Spinal cord (tissue), 10 donors: Measurements from ENCODE around the gene NLRC5. TPM values are rescaled to one million over a fixed set of nuclear protein-coding genes. Genes with fewer than 3 reads are reported as not detected.

Source experiments
- DNase-seq, 6 donors: peaks; one replicate each; pipeline versions ENCODE4 v3.0.0 to v3.0.0-alpha.2; 2013 to 2015; ENCODE audit warnings: low spot score in 6 of 6, low read depth in 4 of 6
- H3K27ac ChIP-seq: one replicate; pipeline ENCODE4 v1.5.1; 2013; ENCODE audit warnings: low read depth, low read length, control low read depth
- H3K27me3 ChIP-seq: one replicate; pipeline ENCODE4 v1.6.1; 2013; ENCODE audit warnings: low read length; ENCODE audit not compliant: control insufficient read depth, insufficient read depth
- H3K36me3 ChIP-seq: one replicate; pipeline ENCODE4 v1.6.1; 2013; ENCODE audit warnings: low read length; ENCODE audit not compliant: control insufficient read depth, insufficient read depth
- H3K4me1 ChIP-seq: one replicate; pipeline ENCODE4 v1.6.1; 2013; ENCODE audit warnings: low read length; ENCODE audit not compliant: control insufficient read depth, insufficient read depth
- H3K4me3 ChIP-seq: one replicate; pipeline ENCODE4 v1.5.1; 2013; ENCODE audit warnings: low read depth, low read length, control low read depth
- H3K9me3 ChIP-seq: one replicate; pipeline ENCODE4 v1.6.1; 2013; ENCODE audit warnings: low read length; ENCODE audit not compliant: control insufficient read depth, insufficient read depth
- WGBS: methylation state at CpG from one replicate; pipeline ENCODE4 v1.1.5; 2013; ENCODE audit warnings: missing lambda C conversion rate; ENCODE audit not compliant: insufficient coverage; 5-methylcytosine and 5-hydroxymethylcytosine counted together
- polyA plus RNA-seq, 2 donors: library from polyadenylated mRNA; unstranded; fragments of 120-200 nt; gene quantifications; one replicate each; pipeline ENCODE4 v1.2.1, GENCODE V29; 2013; ENCODE audit not compliant: insufficient read length in 2 of 2
- total RNA-seq, 2 donors: library from RNA; depleted of rRNA in 1 of 2; stranded (reverse); fragments of 120-200 nt in 1 of 2; fragments of >200 nt in 1 of 2; gene quantifications; one replicate each; pipeline versions ENCODE4 v1.2.3 to v1.2.4, GENCODE V29; 2013 to 2014
- donor health status: healthy.

NLRC5 gene
- total and polyA plus RNA-seq, 4 donors, result 2.5 to 5.7 (median 4.8) TPM

GRCh38 chr16:57019746-57020145, 30.4 kb downstream of the NLRC5 start:
- Histone ChIP-seq H3K9me3 (peaks cover 2% of the 10 kb centered on the region), H3K36me3 (peaks cover 2% of the 10 kb centered on the region), H3K27me3 (no peaks in the 10 kb centered on the region), H3K4me3 (no peak overlapping the region), H3K4me1 (no peaks in the 10 kb centered on the region), H3K27ac (no peak overlapping the region)
- 38% methylated on average over 1 of the region's 2 CpGs for WGBS
- DNase-seq, result no peak

- no peak for DNase-seq
- H3K4me1 ChIP-seq, result no peaks in the 10 kb centered on the region
- H3K27ac ChIP-seq, result no peak overlapping the region
- 81% methylated on average over 6 of the region's 8 CpGs for WGBS
- H3K36me3 ChIP-seq, result peaks cover 2% of the 10 kb centered on the region
- no peaks in the 10 kb centered on the region for H3K9me3 ChIP-seq
- no peaks in the 10 kb centered on the region for H3K27me3 ChIP-seq
- H3K4me3 ChIP-seq, result no peak overlapping the region
Observed at GRCh38 chr16:57020651-57021050, 31.3 kb downstream of the NLRC5 start.

- no peak overlapping the region for H3K27ac ChIP-seq
- no peaks in the 10 kb centered on the region for H3K4me1 ChIP-seq
- no peak overlapping the region for H3K4me3 ChIP-seq
- no peaks in the 10 kb centered on the region for H3K9me3 ChIP-seq
- no peak for DNase-seq
- H3K27me3 ChIP-seq, result no peaks in the 10 kb centered on the region
- H3K36me3 ChIP-seq, result peaks cover 2% of the 10 kb centered on the region
- 92% methylated on average over 3 of the region's 6 CpGs for WGBS
Observed at GRCh38 chr16:57021757-57022156, 32.4 kb downstream of the NLRC5 start.

- H3K27ac ChIP-seq, result no peak overlapping the region
- H3K27me3 ChIP-seq, result no peaks in the 10 kb centered on the region
- no peak for DNase-seq
- H3K36me3 ChIP-seq, result peaks cover 2% of the 10 kb centered on the region
- H3K9me3 ChIP-seq, result no peaks in the 10 kb centered on the region
- H3K4me1 ChIP-seq, result no peaks in the 10 kb centered on the region
- 93% methylated on average over 7 of the region's 7 CpGs for WGBS
- no peak overlapping the region for H3K4me3 ChIP-seq
Observed at GRCh38 chr16:57022445-57022844, 33.1 kb downstream of the NLRC5 start.

- no peak for DNase-seq
- H3K4me3 ChIP-seq, result no peak overlapping the region
- 89% methylated on average over 7 of the region's 8 CpGs for WGBS
- H3K4me1 ChIP-seq, result no peaks in the 10 kb centered on the region
- peaks cover 2% of the 10 kb centered on the region for H3K36me3 ChIP-seq
- no peaks in the 10 kb centered on the region for H3K9me3 ChIP-seq
- H3K27me3 ChIP-seq, result no peaks in the 10 kb centered on the region
- H3K27ac ChIP-seq, result no peak overlapping the region
Observed at GRCh38 chr16:57023541-57024249, 34.3 kb downstream of the NLRC5 start.

GRCh38 chr16:57024894-57025680, 35.7 kb downstream of the NLRC5 start:
- 91% methylated on average over 18 of the region's 19 CpGs for WGBS
- DNase-seq, result no peak

GRCh38 chr16:57025941-57026777, 36.8 kb downstream of the NLRC5 start:
- H3K4me1 ChIP-seq, result no peaks in the 10 kb centered on the region
- H3K36me3 ChIP-seq, result no peaks in the 10 kb centered on the region
- H3K4me3 ChIP-seq, result no peak overlapping the region
- no peak for DNase-seq
- no peaks in the 10 kb centered on the region for H3K27me3 ChIP-seq
- WGBS, result 90% methylated on average over 15 of the region's 21 CpGs
- no peaks in the 10 kb centered on the region for H3K9me3 ChIP-seq
- no peak overlapping the region for H3K27ac ChIP-seq

More at GRCh38 chr16:57024894-57025680, 35.7 kb downstream of the NLRC5 start:
- H3K27ac ChIP-seq, result no peak overlapping the region
- no peaks in the 10 kb centered on the region for H3K9me3 ChIP-seq
- H3K27me3 ChIP-seq, result no peaks in the 10 kb centered on the region
- H3K4me3 ChIP-seq, result no peak overlapping the region
- peaks cover 2% of the 10 kb centered on the region for H3K36me3 ChIP-seq
- no peaks in the 10 kb centered on the region for H3K4me1 ChIP-seq

- WGBS, result 100% methylated on average over 1 of the region's 3 CpGs
- no peaks in the 10 kb centered on the region for H3K27me3 ChIP-seq
- H3K9me3 ChIP-seq, result no peaks in the 10 kb centered on the region
- H3K36me3 ChIP-seq, result no peaks in the 10 kb centered on the region
- H3K27ac ChIP-seq, result no peak overlapping the region
- H3K4me3 ChIP-seq, result no peak overlapping the region
- DNase-seq, result no peak
- no peaks in the 10 kb centered on the region for H3K4me1 ChIP-seq
Observed at GRCh38 chr16:57026778-57027062, 37.4 kb downstream of the NLRC5 start.

GRCh38 chr16:57027067-57027466, 37.7 kb downstream of the NLRC5 start:
- no peaks in the 10 kb centered on the region for H3K4me1 ChIP-seq
- no CpG with 5 or more reads among the region's 2 CpGs for whole genome bisulfite sequencing

More at GRCh38 chr16:57027067-57027466, 37.7 kb downstream of the NLRC5 start:
- Histone ChIP-seq H3K27me3 (no peaks in the 10 kb centered on the region), H3K36me3 (no peaks in the 10 kb centered on the region), H3K4me3 (no peak overlapping the region), H3K27ac (no peak overlapping the region), H3K9me3 (no peaks in the 10 kb centered on the region)
- no peak for DNase-seq
